Measurements from ENCODE around the gene VRK1.

DNA sequence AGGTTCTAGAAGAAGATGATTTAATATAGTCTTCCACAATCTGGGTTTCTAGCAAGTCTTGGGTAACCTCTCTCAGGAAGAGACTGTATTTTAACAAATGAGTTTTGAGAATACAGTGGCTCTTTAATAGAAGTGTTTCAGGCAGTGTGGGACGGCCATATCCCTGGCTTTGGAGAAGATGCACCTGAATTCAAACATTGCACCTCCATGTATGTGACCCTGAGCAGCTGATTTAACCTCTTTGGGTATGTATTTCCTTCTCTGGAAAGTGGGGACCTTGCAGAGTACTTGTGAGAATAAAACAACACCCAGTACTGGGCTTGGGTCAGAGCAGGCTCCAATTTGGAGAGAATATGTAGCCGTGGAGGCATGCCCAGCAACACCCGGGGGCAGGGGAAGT is 15.8 kb upstream of the VRK1 start:
- TF ChIP-seq POLR2A (IDR thresholded peaks at IDR 0.05) = no peak
- TF ChIP-seq, protein P1, sequence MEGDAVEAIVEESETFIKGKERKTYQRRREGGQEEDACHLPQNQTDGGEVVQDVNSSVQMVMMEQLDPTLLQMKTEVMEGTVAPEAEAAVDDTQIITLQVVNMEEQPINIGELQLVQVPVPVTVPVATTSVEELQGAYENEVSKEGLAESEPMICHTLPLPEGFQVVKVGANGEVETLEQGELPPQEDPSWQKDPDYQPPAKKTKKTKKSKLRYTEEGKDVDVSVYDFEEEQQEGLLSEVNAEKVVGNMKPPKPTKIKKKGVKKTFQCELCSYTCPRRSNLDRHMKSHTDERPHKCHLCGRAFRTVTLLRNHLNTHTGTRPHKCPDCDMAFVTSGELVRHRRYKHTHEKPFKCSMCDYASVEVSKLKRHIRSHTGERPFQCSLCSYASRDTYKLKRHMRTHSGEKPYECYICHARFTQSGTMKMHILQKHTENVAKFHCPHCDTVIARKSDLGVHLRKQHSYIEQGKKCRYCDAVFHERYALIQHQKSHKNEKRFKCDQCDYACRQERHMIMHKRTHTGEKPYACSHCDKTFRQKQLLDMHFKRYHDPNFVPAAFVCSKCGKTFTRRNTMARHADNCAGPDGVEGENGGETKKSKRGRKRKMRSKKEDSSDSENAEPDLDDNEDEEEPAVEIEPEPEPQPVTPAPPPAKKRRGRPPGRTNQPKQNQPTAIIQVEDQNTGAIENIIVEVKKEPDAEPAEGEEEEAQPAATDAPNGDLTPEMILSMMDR (IDR thresholded peaks at IDR 0.05) = no peak
- TF ChIP-seq EP300 (IDR thresholded peaks at IDR 0.05; ENCODE audit: low read depth) = no peak
- no peak for TF ChIP-seq POLR2AphosphoS5 (IDR thresholded peaks at IDR 0.05)

Measured in transverse colon (tissue), 4 donors.